ENCODE results near the gene SLC41A3. TPM values are rescaled to one million over a fixed set of nuclear protein-coding genes. Genes with fewer than 3 reads are reported as not detected.

Gene SLC41A3
- total RNA-seq, 2 donors from 2014 or later, result 32.2 to 131 TPM

GRCh38 chr3:126030455-126030854, 53.5 kb downstream of the SLC41A3 start:
- Histone ChIP-seq H3K27ac (no peak overlapping the region), H3K36me3 (peaks cover 0 to 2% of the 10 kb centered on the region in 2 donors), H3K4me1 (replicated peaks) (no peaks in the 10 kb centered on the region), H3K27me3 (replicated peaks; ENCODE audit: insufficient read depth) (no peaks in the 10 kb centered on the region), H3K9me3 (no peaks in the 10 kb centered on the region), H3K4me3 (no peak overlapping the region)
- TF ChIP-seq CTCF (IDR thresholded peaks at IDR 0.05), result no peak
- TF ChIP-seq POLR2A (IDR thresholded peaks at IDR 0.05), result no peak
- no peak for TF ChIP-seq POLR2AphosphoS5 (IDR thresholded peaks at IDR 0.05)
- intact Hi-C loops (cut with DNase I), result no loop called here
- no peak for DNase-seq (ENCODE audit: low spot score)
- WGBS, result 55% methylated on average over 1 of the region's 1 CpG

DNA sequence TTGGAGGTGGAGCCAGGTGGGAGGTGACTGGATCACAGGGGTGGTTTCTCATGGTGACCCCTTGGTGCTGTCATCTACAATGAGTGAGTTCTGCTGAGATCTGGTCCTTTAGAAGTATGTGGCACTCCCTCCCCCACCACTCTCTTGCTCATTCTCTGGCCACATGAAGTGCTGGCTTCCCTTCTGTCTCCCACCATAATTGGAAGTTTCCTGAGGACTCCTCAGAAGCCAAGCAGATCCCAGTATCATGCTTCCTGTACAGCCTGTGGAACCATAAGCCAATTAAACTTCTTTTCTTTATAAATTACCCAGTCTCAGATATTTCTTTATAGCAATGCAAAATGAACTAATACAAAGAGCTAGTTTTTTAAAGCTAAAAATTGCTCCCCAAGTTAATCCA, 54.7 kb downstream of the SLC41A3 start:
- no peak for DNase-seq (ENCODE audit: low spot score)
- Histone ChIP-seq H3K27ac (no peak overlapping the region), H3K36me3 (peaks cover 0 to 7% of the 10 kb centered on the region in 2 donors), H3K9me3 (no peaks in the 10 kb centered on the region), H3K27me3 (replicated peaks; ENCODE audit: insufficient read depth) (no peaks in the 10 kb centered on the region), H3K4me3 (no peak overlapping the region), H3K4me1 (replicated peaks) (no peaks in the 10 kb centered on the region)
- intact Hi-C loops (cut with DNase I), result no loop called here
- TF ChIP-seq POLR2AphosphoS5 (IDR thresholded peaks at IDR 0.05), result no peak
- no peak for TF ChIP-seq POLR2A (IDR thresholded peaks at IDR 0.05)
- no peak for TF ChIP-seq CTCF (IDR thresholded peaks at IDR 0.05)

DNA sequence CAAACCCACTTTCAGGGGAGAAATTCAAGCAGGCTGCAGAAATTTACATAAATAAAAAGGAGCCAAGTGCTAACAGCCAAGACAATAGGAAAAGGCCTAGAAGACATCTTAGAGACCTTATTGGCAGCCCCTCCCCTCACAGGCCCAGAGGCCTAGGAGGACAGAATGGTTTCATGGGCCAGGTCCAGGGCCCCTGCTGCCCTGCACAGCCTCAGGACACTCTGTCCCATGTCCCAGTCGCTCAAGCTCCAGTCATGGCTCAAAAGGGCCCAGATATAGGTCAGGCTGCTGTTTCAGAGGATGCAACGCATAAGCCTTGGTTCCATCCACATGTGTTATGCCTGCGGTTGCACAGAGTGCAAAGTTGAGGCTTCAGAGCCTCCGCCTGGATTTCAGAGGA, 55.8 kb downstream of the SLC41A3 start:
- 96% methylated on average over 4 of the region's 4 CpGs for WGBS
- H3K27me3 ChIP-seq (replicated peaks; ENCODE audit: insufficient read depth), result no peaks in the 10 kb centered on the region
- intact Hi-C loops (cut with DNase I), result no loop called here
- no peaks in the 10 kb centered on the region for H3K9me3 ChIP-seq
- H3K4me1 ChIP-seq (replicated peaks), result no peaks in the 10 kb centered on the region
- H3K36me3 ChIP-seq, result peaks cover 0 to 7% of the 10 kb centered on the region in 2 donors
- no peak overlapping the region for H3K4me3 ChIP-seq
- no peak for DNase-seq (ENCODE audit: low spot score)
- no peak overlapping the region for H3K27ac ChIP-seq
- no peak for TF ChIP-seq POLR2A (IDR thresholded peaks at IDR 0.05)
- no peak for TF ChIP-seq CTCF (IDR thresholded peaks at IDR 0.05)
- TF ChIP-seq POLR2AphosphoS5 (IDR thresholded peaks at IDR 0.05), result no peak

GRCh38 chr3:126026761-126027160, 57.2 kb downstream of the SLC41A3 start:
- intact Hi-C loops (cut with DNase I), result no loop called here
- H3K36me3 ChIP-seq, result peaks cover 0 to 7% of the 10 kb centered on the region in 2 donors

More at GRCh38 chr3:126026761-126027160, 57.2 kb downstream of the SLC41A3 start:
- Histone ChIP-seq H3K4me3 (no peak overlapping the region), H3K27ac (no peak overlapping the region), H3K4me1 (replicated peaks) (no peaks in the 10 kb centered on the region), H3K9me3 (no peaks in the 10 kb centered on the region), H3K27me3 (replicated peaks; ENCODE audit: insufficient read depth) (no peaks in the 10 kb centered on the region)
- TF ChIP-seq POLR2AphosphoS5 (IDR thresholded peaks at IDR 0.05) (no peak), CTCF (IDR thresholded peaks at IDR 0.05) (no peak), POLR2A (IDR thresholded peaks at IDR 0.05) (no peak)
- no peak for DNase-seq (ENCODE audit: low spot score)
- WGBS, result 87% methylated on average over 6 of the region's 6 CpGs
